Vagina (tissue), 2 donors: ENCODE measurements around the gene MAPK11.

Experiments used
- POLR2AphosphoS5 ChIP-seq, 2 donors: sonication (generic); formaldehyde crosslinking; IDR thresholded peaks; one replicate each; pipeline ENCODE4 v1.9.0; 2017; ENCODE audit warnings: antibody characterized with exemption in 2 of 2, mild to moderate bottlenecking in 2 of 2, low read depth in 1 of 2; ENCODE audit not compliant: insufficient read depth in 1 of 2
- TF ChIP-seq, protein P1 (sequence below), 3 experiments: fragments of 450-650 bp in 2 of 3; fragments of 200-600 bp in 1 of 3; sonication (generic) in 1 of 3; IDR thresholded peaks; one replicate each; pipeline ENCODE4 v1.5.1; 2017 to 2019; ENCODE audit warnings: antibody characterized with exemption in 3 of 3, mild to moderate bottlenecking in 2 of 3, moderate library complexity in 2 of 3

DNA sequence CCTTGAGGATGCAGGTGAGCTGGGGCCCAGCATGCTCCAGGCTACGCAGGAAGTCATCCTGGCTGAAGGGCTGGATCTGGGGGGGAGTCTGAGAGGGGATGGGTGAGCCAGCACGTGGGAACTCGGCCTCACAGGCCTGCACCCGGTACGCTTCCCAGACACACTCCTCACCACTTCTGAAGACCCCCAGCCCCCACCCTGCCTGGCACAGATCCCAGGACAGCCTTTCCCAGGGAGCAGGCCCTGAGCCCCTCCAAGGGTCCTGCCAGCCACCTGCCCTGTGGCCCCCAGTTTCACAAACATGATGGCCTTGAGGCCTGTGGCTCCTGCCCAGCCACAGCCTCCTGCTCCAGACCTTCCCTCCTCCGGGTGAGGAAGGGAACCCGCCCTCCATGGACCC lies 42.8 kb upstream of the MAPK11 start:
- TF ChIP-seq, protein P1, sequence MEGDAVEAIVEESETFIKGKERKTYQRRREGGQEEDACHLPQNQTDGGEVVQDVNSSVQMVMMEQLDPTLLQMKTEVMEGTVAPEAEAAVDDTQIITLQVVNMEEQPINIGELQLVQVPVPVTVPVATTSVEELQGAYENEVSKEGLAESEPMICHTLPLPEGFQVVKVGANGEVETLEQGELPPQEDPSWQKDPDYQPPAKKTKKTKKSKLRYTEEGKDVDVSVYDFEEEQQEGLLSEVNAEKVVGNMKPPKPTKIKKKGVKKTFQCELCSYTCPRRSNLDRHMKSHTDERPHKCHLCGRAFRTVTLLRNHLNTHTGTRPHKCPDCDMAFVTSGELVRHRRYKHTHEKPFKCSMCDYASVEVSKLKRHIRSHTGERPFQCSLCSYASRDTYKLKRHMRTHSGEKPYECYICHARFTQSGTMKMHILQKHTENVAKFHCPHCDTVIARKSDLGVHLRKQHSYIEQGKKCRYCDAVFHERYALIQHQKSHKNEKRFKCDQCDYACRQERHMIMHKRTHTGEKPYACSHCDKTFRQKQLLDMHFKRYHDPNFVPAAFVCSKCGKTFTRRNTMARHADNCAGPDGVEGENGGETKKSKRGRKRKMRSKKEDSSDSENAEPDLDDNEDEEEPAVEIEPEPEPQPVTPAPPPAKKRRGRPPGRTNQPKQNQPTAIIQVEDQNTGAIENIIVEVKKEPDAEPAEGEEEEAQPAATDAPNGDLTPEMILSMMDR (IDR thresholded peaks at IDR 0.05), result no peak
- TF ChIP-seq POLR2AphosphoS5 (IDR thresholded peaks at IDR 0.05; ENCODE audit: insufficient read depth in 1 of 2, low read depth in 1 of 2), result no peak
